Measurements from ENCODE around the gene EVI2A.

EVI2A gene

GRCh38 chr17:31299624-31300023 is 21.8 kb downstream of the EVI2A start:
- DNase-seq (ENCODE audit: low spot score): no peak
- no peak for TF ChIP-seq CTCF (IDR thresholded peaks at IDR 0.05; ENCODE audit: extremely low read depth, missing control alignments)

GRCh38 chr17:31297090-31297489 is 24.3 kb downstream of the EVI2A start, which contains the start of gene OMG:
OMG (minus strand) TSS chr17:31297239; CDS start chr17:31296331, 908 bp downstream.
- no peak for DNase-seq (ENCODE audit: low spot score)
- TF ChIP-seq CTCF (IDR thresholded peaks at IDR 0.05; ENCODE audit: extremely low read depth, missing control alignments): no peak

GRCh38 chr17:31296142-31296541 is 25.3 kb downstream of the EVI2A start:
- no peak for DNase-seq (ENCODE audit: low spot score)
- no peak for TF ChIP-seq CTCF (IDR thresholded peaks at IDR 0.05; ENCODE audit: extremely low read depth, missing control alignments)

- DNase-seq (ENCODE audit: low spot score): no peak
- TF ChIP-seq CTCF (IDR thresholded peaks at IDR 0.05; ENCODE audit: extremely low read depth, missing control alignments): no peak
These were observed 25.9 kb downstream of the EVI2A start for GRCh38 chr17:31295489-31295871.

- no peak for DNase-seq (ENCODE audit: low spot score)
- no peak for TF ChIP-seq CTCF (IDR thresholded peaks at IDR 0.05; ENCODE audit: extremely low read depth, missing control alignments)
These were observed 26.5 kb downstream of the EVI2A start for GRCh38 chr17:31294820-31295488.

GRCh38 chr17:31294231-31294630 is 27.2 kb downstream of the EVI2A start:
- TF ChIP-seq CTCF (IDR thresholded peaks at IDR 0.05; ENCODE audit: extremely low read depth, missing control alignments): no peak
- no peak for DNase-seq (ENCODE audit: low spot score)

GRCh38 chr17:31293581-31293980 is 27.8 kb downstream of the EVI2A start:
- no peak for TF ChIP-seq CTCF (IDR thresholded peaks at IDR 0.05; ENCODE audit: extremely low read depth, missing control alignments)
- no peak for DNase-seq (ENCODE audit: low spot score)
